Loucy (cell line): ENCODE results near the gene DCST1.

Experiments
- H2AFZ ChIP-seq: fragments of 200-600 bp; sonication (generic); 2 replicates; pipeline ENCODE4 v1.6.0; 2016; ENCODE audit warnings: antibody characterized with exemption, mild to moderate bottlenecking, low read length, moderate library complexity
- H3F3A ChIP-seq: fragments of 200-600 bp; 2 replicates; pipeline ENCODE4 v1.6.0; 2016; ENCODE audit warnings: antibody characterized with exemption, low read depth, mild to moderate bottlenecking
- H3K27me3 ChIP-seq: fragments of 200-600 bp; sonication (generic); 2 replicates; pipeline ENCODE4 v1.6.1; 2014; ENCODE audit warnings: low read length, mild to moderate bottlenecking; ENCODE audit not compliant: insufficient read depth, poor library complexity, severe bottlenecking
- H3K36me3 ChIP-seq: fragments of 200-600 bp; sonication (generic); 2 replicates; pipeline ENCODE4 v1.6.1; 2016; ENCODE audit warnings: low read length; ENCODE audit not compliant: insufficient read depth
- H3K4me1 ChIP-seq: fragments of 200-600 bp; sonication (generic); 2 replicates; pipeline ENCODE4 v1.5.1; 2014; ENCODE audit warnings: low read length, mild to moderate bottlenecking; ENCODE audit not compliant: insufficient read depth, poor library complexity, severe bottlenecking
- H3K4me2 ChIP-seq: fragments of 200-600 bp; sonication (generic); 2 replicates; pipeline ENCODE4 v1.6.0; 2014; ENCODE audit warnings: antibody characterized with exemption, low read length, low read depth, mild to moderate bottlenecking; ENCODE audit not compliant: poor library complexity, severe bottlenecking
- H3K4me3 ChIP-seq: fragments of 200-600 bp; sonication (generic); 2 replicates; pipeline ENCODE4 v1.5.1; 2014; ENCODE audit warnings: low read length, mild to moderate bottlenecking, mixed read lengths; ENCODE audit not compliant: poor library complexity, severe bottlenecking
- H3K79me2 ChIP-seq: fragments of 200-600 bp; sonication (generic); 2 replicates; pipeline ENCODE4 v1.6.1; 2014; ENCODE audit warnings: low read length; ENCODE audit not compliant: insufficient read depth
- H3K9ac ChIP-seq: fragments of 200-600 bp; sonication (generic); 2 replicates; pipeline ENCODE4 v1.6.0; 2014; ENCODE audit warnings: mild to moderate bottlenecking, low read depth, low read length, moderate library complexity; ENCODE audit not compliant: poor library complexity, severe bottlenecking
- H3K9me2 ChIP-seq: fragments of 200-600 bp; sonication (generic); replicated peaks from 2 replicates; pipeline ENCODE4 v1.6.1; 2016; ENCODE audit warnings: low read depth, low read length, mixed read lengths
- H3K9me3 ChIP-seq: fragments of 200-600 bp; sonication (generic); 2 replicates; pipeline ENCODE4 v1.6.1; 2014; ENCODE audit warnings: mild to moderate bottlenecking, antibody characterized with exemption, low read length, low read depth; ENCODE audit not compliant: insufficient read depth
- H4K20me1 ChIP-seq: fragments of 200-600 bp; sonication (generic); 2 replicates; pipeline ENCODE4 v1.6.0; 2014; ENCODE audit warnings: antibody characterized with exemption, low read length, mild to moderate bottlenecking; ENCODE audit not compliant: insufficient read depth, poor library complexity, severe bottlenecking
- CTCF ChIP-seq: fragments of 200-600 bp; sonication (generic); conservative IDR thresholded peaks from 2 replicates; pipeline ENCODE4 v1.5.1; 2014; ENCODE audit warnings: mild to moderate bottlenecking, antibody characterized with exemption, low read length
- EZH2phosphoT487 ChIP-seq: fragments of 200-600 bp; IDR thresholded peaks from 2 replicates; pipeline ENCODE4 v1.6.1; 2018; ENCODE audit warnings: antibody characterized with exemption, mild to moderate bottlenecking, moderate library complexity, borderline replicate concordance

Gene DCST1

GRCh38 chr1:155094622-155094948 is 61.0 kb downstream of the DCST1 start:
- H3K27me3 ChIP-seq = no peaks in the 10 kb centered on the region
- no peak overlapping the region for H3K9ac ChIP-seq
- H3K9me2 ChIP-seq = no peaks in the 10 kb centered on the region
- TF ChIP-seq EZH2phosphoT487 (no peak), CTCF (no peak; the same call in 1 of the 2 replicates)
- H3K36me3 ChIP-seq = no peaks in the 10 kb centered on the region
- H3K4me2 ChIP-seq = no peak overlapping the region
- H4K20me1 ChIP-seq = no peaks in the 10 kb centered on the region
- H3F3A ChIP-seq = no peaks in the 10 kb centered on the region
- no peak overlapping the region for H3K4me3 ChIP-seq
- peak overlapping the region; percentile 7; the same call in 1 of the 2 replicates for H2AFZ ChIP-seq
- H3K9me3 ChIP-seq = no peaks in the 10 kb centered on the region
- H3K79me2 ChIP-seq = no peaks in the 10 kb centered on the region
- H3K4me1 ChIP-seq = peaks cover 4% of the 10 kb centered on the region

GRCh38 chr1:155099331-155099730 is 65.7 kb downstream of the DCST1 start:
- H4K20me1 ChIP-seq = no peaks in the 10 kb centered on the region
- H3K9me2 ChIP-seq = no peaks in the 10 kb centered on the region
- no peaks in the 10 kb centered on the region for H3K79me2 ChIP-seq
- H3K27me3 ChIP-seq = no peaks in the 10 kb centered on the region
- no peaks in the 10 kb centered on the region for H3F3A ChIP-seq
- no peak overlapping the region for H3K4me3 ChIP-seq
- no peak overlapping the region for H3K4me2 ChIP-seq
- H3K4me1 ChIP-seq = no peaks in the 10 kb centered on the region
- TF ChIP-seq CTCF (no peak), EZH2phosphoT487 (no peak)
- no peak overlapping the region for H2AFZ ChIP-seq
- H3K9me3 ChIP-seq = no peaks in the 10 kb centered on the region
- H3K36me3 ChIP-seq = no peaks in the 10 kb centered on the region
- H3K9ac ChIP-seq = no peak overlapping the region
